ENCODE measurements around the gene SPNS3. TPM values are rescaled to one million over a fixed set of nuclear protein-coding genes. Genes with fewer than 3 reads are reported as not detected.

The SPNS3 gene
- total and polyA plus RNA-seq, 8 donors, result 0.37 to 0.92 (median 0.54) TPM; not detected in 4

- Histone ChIP-seq H3K27ac (peak overlapping the region; percentile 13 to 64 (median 40)), H3K27me3 (peaks cover 0 to 9% (median 0%) of the 10 kb centered on the region in 3 donors), H3K36me3 (peaks cover 0 to 30% (median 10%) of the 10 kb centered on the region in 4 donors), H3K9me3 (no peaks in the 10 kb centered on the region), H3K4me1 (peaks cover 25 to 57% (median 42%) of the 10 kb centered on the region in 4 donors), H3K4me3 (no peak overlapping the region)
- WGBS, 5 donors, result 88 to 94% (median 92%) methylated on average over 17 of the region's 17 CpGs
- intact Hi-C loops (cut with DNase I; ENCODE audit: low total_unique reads), result no loop called here
- TF ChIP-seq POLR2AphosphoS5 (IDR thresholded peaks at IDR 0.05), result no peak
- no peak for TF ChIP-seq EP300 (IDR thresholded peaks at IDR 0.05)
- no peak for TF ChIP-seq POLR2A (IDR thresholded peaks at IDR 0.05)
- no peak for TF ChIP-seq CTCF (IDR thresholded peaks at IDR 0.05)
- DNase-seq, result no peak
These were observed 98.4 kb downstream of the SPNS3 start for GRCh38 chr17:4531988-4532736.

- DNase-seq, result no peak
- 88 to 92% (median 90%) methylated on average over 23 to 33 of the region's 33 CpGs for WGBS, 5 donors
- Histone ChIP-seq H3K27me3 (peaks cover 0 to 9% (median 0%) of the 10 kb centered on the region in 3 donors), H3K4me3 (no peak overlapping the region), H3K4me1 (peaks cover 34 to 65% (median 50%) of the 10 kb centered on the region in 4 donors), H3K36me3 (peaks cover 0 to 38% (median 16%) of the 10 kb centered on the region in 4 donors), H3K27ac (peak overlapping the region in 4 of 5 donors; percentile 65 to 77 (median 72)), H3K9me3 (no peaks in the 10 kb centered on the region)
- TF ChIP-seq EP300 (IDR thresholded peaks at IDR 0.05) (no peak), POLR2AphosphoS5 (IDR thresholded peaks at IDR 0.05) (no peak)
- intact Hi-C loops (cut with DNase I; ENCODE audit: low total_unique reads), result no loop called here
These were observed 99.3 kb downstream of the SPNS3 start for GRCh38 chr17:4532860-4533522.

- no peak overlapping the region for H3K4me3 ChIP-seq
- peaks cover 5 to 42% (median 24%) of the 10 kb centered on the region in 4 donors for H3K36me3 ChIP-seq
- 35 to 52% (median 37%) methylated on average over 20 to 23 of the region's 23 CpGs for WGBS, 5 donors
- H3K4me1 ChIP-seq, result peaks cover 36 to 73% (median 58%) of the 10 kb centered on the region in 4 donors
- H3K27me3 ChIP-seq, result peaks cover 0 to 9% (median 0%) of the 10 kb centered on the region in 3 donors
- TF ChIP-seq CTCF (IDR thresholded peaks at IDR 0.05), result no peak
- peak in 1 of 3 donors; percentile 28 for TF ChIP-seq POLR2AphosphoS5 (IDR thresholded peaks at IDR 0.05)
- peak overlapping the region; percentile 41 to 77 (median 70) for H3K27ac ChIP-seq
- intact Hi-C loops (cut with DNase I; ENCODE audit: low total_unique reads), result no loop called here
- DNase-seq, result peak in 1 of 2 donors; percentile 76
- no peaks in the 10 kb centered on the region for H3K9me3 ChIP-seq
These were observed 100.1 kb downstream of the SPNS3 start for GRCh38 chr17:4533523-4534504.

- H3K4me3 ChIP-seq, result no peak overlapping the region
- TF ChIP-seq POLR2AphosphoS5 (IDR thresholded peaks at IDR 0.05) (no peak), CTCF (IDR thresholded peaks at IDR 0.05) (no peak), EP300 (IDR thresholded peaks at IDR 0.05) (no peak), POLR2A (IDR thresholded peaks at IDR 0.05) (no peak)
- H3K4me1 ChIP-seq, result peaks cover 36 to 73% (median 60%) of the 10 kb centered on the region in 4 donors
- H3K36me3 ChIP-seq, result peaks cover 12 to 49% (median 31%) of the 10 kb centered on the region in 4 donors
- DNase-seq, result no peak
- WGBS, 5 donors, result 28 to 61% (median 40%) methylated on average over 2 to 17 of the region's 17 CpGs
- no peaks in the 10 kb centered on the region for H3K9me3 ChIP-seq
- H3K27me3 ChIP-seq, result peaks cover 0 to 9% (median 0%) of the 10 kb centered on the region in 3 donors
- intact Hi-C loops (cut with DNase I; ENCODE audit: low total_unique reads), result no loop called here
- peak overlapping the region; percentile 41 to 77 (median 70) for H3K27ac ChIP-seq
These were observed 100.8 kb downstream of the SPNS3 start for GRCh38 chr17:4534515-4534914.
